ENCODE results near the gene SNTB2.
"Not testable (repeated sequence)": the region's sequence is repeated elsewhere in the genome, so short reads cannot be mapped to it uniquely, and the experiment has no call there.

The SNTB2 gene

DNA sequence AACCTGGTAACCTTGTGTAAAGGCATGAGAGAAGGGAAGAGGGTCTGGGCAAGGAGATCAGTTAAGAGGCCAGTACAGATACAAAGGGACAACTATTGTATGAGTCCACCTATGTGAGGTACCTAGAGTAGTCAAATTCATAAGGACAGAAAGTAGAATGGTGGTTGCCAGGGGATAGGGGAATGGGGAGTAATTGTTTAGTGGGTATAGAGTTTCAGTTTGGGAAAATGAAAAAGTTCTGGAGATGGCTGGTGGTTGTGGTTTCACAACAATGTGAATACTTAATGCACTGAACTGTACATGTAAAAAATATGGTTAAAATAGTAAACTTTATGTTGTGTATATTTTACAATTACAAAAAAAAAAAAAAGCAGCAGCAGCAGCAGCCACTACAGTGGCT lies 49.4 kb downstream of the SNTB2 start:
- no peak for DNase-seq (ENCODE audit: low spot score)

DNA sequence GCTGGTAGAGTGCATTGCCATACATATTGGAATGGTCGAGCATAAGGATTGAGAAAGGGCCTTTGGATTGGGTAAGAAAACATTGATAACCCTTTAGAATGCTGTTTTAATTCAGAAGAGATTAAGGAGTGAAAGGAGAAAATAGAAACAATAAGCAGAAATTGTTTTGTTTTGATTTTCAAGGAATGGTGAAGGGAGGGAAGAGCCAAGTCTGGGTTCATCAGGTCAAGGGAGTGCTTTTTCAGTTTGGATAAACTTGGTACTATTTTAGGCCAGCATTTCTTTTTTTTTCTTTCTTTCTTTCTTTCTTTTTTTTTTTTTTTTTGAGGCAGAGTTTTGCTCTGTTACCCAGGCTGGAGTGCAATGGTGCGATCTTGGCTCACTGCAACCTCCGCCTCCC lies 50.3 kb downstream of the SNTB2 start:
- DNase-seq (ENCODE audit: low spot score), result no peak

DNA sequence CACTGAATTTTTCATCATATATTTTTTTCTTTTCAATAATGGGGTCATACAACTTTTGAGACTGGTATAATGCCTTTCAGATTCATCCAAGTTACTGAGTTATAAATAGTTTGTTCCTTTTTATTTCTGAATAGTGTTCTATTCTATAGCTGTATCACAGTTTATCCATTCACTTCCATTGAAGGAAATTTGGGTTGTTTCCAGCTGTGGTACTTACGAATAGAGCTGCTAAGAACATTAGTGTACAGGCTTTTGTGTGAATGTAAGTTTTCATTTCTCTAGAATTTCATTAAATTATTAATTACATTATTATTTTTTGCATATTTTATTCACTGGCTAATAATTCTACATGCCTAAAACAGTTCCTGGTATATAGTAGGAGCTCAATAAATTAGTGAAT lies 52.9 kb downstream of the SNTB2 start:
- no peak for DNase-seq (ENCODE audit: low spot score)

DNA sequence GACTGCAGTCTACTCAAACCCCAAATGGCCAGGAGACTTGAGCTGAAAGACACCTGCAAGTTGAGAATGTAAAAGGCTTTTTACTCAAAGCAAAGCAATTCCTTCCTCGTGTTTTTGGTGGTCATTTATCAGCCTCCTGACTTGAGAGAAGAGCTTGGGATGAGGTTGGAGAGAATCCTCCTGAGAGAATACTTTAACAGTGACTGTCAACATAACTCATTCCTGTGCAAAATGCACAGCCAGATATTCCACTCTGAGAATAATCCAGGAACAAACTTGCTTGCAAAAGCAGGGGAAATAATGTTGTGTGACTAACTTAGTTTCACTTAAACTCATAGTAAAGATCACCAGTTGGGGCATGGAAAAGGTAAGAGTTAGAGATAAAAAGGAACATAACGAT lies 53.4 kb downstream of the SNTB2 start:
- DNase-seq (ENCODE audit: low spot score), result no peak

DNA sequence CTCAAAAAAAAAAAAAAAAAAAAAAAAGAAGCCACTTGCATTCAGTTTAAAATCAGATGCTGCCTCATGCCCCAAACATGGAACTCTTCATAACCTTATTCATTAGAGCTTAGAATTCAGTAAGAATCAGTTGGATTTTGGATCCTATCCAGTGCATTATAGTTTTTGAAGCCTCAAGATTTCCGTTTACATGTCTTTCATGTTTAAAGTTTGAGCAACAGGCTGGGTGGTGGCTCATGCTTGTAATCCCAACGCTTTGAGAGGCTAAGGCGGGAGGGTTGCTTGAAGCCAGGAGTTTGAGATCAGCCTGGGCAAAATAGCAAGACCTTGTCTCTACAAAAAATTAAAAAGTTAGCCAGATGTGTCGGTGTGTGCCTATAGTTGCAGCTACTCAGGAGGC lies 55.0 kb downstream of the SNTB2 start:
- DNase-seq (ENCODE audit: low spot score), result no peak

DNA sequence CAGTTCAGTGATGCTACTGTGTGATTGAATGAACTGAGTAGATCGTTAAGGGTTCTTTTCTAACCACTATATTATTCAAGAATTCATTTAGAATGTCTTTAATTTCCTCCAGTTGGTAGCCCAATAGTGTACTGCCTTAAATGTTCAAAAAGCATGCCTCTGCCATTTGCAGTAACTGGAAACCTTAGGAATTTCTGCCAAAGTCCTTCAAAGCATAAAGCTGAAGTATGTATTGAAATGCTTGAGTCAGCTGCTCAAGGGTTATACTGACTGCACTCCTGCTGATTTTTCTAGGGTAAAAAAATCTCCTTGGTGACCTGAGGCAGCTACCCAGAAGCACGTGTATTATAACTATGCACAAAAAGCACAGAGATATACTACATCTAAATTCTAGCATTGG lies 56.5 kb downstream of the SNTB2 start:
- DNase-seq (ENCODE audit: low spot score), result no peak

DNA sequence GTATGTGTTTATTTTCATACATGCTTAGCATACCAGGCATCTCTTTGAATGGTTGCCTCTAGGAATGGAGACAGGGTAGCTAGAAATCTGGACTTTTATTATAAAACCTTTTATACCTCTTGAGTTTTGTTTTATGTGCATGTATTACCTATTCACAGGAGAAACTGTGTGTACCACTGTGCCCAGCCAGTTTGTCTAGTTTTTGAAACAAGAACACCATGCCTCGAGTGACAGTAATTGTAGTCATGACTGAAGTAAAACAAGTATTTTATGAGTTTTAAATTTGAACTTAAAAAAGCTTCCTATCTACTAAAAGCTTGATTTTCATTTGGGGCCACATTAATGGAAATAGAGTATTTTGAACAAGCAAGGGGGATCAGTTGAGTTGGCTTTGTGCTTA lies 57.4 kb downstream of the SNTB2 start:
- no peak for DNase-seq (ENCODE audit: low spot score)

DNA sequence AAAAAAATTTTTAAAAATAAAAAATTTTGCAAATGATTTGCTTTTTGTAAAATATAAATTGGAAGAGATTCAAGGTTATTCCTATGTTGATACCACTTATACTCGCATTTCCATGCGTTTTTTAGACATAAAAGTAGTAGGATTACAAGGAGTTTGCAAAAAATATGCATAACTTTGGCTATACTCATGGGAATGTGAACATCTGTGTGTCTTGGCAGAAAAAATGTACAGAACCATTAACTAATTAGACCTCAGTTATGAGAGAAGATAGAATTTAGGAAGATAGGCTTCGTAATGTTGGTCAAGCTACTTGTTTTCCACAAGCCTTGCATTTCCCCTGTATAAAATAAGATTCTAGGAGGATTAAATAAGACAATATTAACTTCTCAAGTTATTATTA lies 63.1 kb downstream of the SNTB2 start:
- no peak for DNase-seq (ENCODE audit: low spot score)

DNA sequence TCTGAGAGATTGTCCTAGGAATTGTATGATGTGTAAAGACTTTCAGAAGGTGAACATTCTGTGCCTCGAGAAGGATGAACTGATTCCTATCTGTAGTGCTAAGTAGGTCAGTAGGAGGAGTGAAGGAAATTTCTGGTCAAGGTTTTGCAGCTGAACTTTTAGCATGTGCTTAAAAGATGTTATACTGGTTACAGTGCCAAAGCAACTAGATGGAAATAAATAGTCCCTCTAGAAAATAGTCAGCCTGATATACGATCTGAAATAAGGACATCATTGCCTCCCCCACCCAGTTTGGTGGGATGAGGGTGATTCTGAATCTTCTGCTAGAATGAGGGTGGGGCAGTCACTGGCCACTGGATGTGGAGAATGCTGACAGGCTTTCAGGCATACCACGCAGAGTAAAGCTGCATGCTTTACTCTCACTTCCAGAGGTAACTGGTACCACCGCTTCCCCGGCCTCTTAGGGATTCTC lies 66.9 kb downstream of the SNTB2 start:
- DNase-seq (ENCODE audit: low spot score), result peak; percentile 2

DNA sequence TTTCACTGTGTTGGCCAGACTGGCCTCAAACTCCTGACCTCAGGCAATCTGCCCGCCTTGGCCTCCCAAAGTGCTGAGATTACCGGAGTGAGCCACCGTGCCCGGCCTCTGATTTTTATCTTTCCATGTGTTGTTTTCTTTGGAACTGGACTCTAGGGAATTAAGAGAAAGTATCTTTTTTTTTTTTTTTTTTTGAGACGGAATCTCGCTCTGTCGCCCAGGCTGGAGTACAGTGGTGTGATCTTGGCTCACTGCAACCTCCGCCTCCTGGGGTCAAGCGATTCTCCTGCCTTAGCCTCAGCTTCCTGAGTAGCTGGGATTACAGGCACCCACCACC lies 72.4 kb downstream of the SNTB2 start:
- not testable (repeated sequence) for DNase-seq (ENCODE audit: low spot score)

DNA sequence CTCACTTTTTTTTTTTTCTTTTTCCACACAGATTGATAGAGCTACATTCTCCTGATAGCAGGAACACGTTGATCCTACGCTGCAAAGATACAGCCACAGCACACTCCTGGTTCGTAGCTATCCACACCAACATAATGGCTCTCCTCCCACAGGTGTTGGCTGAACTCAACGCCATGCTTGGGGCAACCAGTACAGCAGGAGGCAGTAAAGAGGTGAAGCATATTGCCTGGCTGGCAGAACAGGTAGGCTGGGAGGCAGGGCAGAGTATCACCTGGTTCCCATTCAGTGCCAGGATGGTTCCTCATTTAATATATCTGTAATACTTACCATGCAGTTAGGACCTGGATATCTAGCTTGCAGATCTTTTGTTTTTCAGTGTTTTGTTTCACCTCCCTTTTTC lies 73.1 kb downstream of the SNTB2 start:
- DNase-seq (ENCODE audit: low spot score), result no peak

DNA sequence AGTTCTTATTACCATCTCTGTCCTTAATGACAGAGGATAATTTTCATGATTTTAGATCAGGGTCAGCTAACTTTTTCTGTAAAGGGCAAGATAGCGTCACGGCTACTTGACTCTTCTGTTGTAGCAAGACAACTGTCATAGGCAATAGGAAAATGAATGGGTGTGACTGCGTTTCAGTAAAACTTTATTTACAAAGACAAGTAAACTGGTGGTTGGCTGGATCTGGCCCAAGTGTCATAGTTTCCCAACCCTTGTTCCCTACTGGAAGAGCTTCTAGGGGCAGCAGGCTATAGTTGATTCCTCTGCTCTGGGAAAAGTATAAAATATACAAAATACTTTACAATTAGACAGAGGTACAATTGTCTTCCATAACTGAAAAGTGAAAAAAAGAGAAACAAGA lies 73.5 kb downstream of the SNTB2 start:
- no peak for DNase-seq (ENCODE audit: low spot score)

DNA sequence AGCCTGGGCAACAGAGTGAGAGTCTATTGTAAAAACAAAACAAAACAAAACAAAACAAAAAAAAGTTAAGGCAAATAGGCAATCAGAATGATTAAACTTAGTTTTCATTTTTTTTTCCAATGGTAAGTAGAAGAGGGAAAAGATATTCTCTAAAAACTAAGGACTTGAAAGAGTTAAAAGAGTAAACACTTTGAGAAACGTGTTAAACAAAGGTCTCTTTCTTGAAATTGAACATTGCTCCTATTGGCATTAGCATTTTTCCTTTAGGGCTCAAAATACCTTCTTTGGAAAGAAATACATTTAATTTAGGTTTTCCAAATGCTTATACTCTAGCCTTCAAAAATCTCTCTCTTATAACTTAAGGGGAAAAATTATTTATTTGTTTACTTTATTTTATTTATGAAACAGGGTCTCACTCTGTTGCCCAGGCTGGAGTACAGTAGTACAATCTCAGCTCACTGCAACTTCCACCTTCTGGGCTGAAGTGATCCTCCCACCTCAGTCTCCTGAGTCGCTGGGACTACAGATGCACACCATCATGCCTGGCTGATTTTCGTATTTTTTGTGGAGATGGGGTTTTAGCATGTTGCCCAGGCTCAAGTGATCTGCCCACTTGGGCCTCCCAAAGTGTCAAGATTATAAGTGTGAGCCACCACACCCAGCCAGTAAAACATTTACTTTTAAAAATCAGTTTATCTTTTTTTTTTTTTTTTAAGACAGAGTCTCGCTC lies 79.5 kb downstream of the SNTB2 start:
- DNase-seq (ENCODE audit: low spot score), result no peak

DNA sequence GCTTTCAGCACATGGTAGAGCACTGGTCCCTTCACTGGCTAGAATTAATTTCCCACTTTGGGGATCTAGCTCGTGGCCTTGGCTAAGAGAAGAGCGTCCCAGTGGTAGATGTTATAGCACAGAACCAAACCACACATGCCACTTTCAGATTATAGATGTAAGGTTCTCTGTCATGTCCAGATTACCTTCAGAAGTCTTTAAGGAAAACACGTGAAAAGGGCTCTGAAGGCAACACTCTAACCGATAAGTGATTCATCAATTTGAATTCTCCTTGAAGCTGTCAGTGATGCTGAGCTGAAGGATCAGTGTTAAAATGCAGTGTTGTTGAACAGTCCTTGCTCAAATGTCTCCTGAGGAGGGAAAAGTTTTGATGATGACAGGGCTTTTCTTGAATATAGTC lies 80.7 kb downstream of the SNTB2 start:
- DNase-seq (ENCODE audit: low spot score), result no peak

DNA sequence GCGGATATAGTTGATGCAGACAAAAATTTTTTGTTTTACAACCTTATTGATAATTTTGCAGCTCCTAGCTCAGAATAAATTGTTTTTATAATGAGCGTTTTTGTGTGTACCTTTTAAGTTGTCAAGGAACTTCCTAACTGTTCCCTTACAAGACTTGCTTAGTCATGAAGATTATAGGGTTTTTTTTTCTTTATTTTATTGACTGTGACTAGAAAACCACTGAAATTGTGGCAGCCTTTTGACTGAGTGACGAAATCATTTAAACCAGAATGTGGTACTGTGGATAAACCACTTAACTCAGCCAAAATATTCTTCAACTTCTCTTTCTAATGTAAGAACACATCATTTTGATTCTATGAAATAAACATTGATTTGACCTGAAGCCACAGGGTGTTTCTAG lies 83.4 kb downstream of the SNTB2 start:
- DNase-seq (ENCODE audit: low spot score), result no peak

DNA sequence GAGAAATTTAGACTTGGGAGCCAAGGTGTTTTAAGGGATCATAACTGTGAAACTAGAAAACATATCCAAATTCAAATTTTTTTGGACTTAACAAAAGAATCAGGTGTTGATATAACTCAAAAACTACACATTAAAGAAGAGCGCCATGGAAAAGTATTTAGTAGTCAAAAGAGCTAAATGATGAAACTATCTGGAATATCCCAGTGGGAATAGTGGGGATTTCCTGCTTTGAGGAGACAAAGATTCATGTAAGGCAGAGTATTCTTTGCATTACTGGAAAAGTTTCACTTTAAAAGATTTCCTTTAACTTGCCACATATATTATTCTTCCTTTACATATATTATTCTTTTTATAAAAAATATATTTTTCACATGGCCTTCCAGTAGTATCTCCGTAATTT lies 83.9 kb downstream of the SNTB2 start:
- DNase-seq (ENCODE audit: low spot score), result no peak

DNA sequence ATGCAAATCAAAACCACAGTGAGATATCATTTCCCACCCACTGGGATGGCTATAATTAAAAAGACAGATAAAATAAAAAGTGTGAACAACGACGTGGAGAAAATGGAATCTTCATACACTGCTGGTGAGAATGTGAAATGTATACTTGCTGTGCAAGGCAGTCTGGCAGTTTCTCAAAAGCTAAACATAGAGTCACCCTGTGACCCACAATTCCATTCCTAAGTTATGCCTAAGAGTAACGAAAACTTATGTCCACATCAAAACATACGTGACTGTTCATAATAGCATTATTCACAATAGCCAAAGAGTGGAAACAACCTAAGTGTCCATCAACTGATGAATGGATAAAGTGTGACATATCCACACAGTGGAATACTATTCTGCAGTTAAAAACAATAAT lies 86.0 kb downstream of the SNTB2 start:
- no peak for DNase-seq (ENCODE audit: low spot score)

DNA sequence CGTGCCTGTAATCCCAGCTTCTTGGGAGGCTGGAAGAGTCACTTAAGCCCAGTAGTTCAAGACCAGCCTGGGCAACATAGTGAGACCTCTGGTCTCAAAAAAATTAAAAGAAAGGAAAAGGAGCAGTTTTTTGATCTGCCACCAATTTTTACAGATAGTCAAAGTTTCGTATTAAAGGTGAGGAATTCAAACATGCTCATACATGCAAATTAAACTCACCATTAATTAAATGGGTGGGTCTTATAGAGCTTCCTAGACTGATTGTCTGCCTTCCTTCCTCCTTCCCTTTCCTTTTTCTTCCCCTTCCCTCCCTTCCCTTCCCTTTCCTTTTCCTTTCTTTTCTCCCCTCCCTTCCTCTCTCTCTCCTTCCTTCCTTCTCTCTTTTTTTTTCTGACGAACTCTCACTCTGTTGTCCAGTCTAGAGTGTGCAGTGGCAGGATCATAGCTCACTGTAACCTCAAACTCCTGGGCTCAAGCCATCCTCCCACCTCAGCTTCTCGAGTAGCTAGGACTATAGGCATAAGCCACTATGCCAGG lies 87.8 kb downstream of the SNTB2 start:
- DNase-seq (ENCODE audit: low spot score), result no peak

DNA sequence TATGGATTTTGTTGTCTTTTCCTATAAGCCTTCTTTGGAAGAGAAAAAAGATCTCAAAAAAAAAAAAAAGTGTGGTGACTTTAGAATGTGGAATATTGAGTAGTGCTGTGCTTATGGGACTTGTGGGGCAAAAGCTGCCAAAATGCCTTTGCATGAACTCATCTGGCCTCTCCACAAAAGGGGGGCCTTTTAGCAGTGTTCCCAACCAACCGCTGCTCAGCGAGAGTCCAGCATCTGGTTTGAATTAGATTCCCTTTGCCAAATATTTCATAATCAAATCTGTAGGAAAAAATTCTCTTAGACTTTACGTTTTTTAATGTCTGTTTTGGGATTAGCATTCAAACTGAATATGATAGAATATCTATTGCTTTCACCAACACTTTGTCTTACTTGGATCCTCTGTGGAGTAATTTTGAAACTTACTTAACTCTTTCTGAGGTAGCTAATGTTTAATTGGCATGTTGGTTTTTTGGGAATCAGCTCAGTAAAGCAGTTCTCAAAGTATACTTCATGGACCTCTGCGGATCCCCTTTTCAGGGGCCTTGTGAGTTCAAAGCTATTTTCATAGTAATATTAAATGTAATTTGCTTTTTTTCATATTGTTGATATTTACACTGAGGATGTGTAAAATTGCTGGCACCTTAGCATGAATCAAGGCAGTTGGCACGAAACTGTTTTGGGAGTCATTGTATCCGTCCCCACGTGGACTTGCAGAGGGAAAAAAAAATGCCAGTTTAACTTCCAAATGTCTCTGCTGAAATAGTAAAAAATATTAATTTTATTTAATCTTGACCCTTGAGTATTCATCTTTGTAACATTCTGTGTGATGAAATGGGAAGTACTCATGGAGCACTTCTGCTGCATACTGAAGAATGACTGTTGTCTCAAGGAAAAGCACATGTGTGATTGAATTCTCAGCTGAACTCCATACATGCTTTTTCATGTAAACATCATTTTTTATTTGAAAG lies 89.5 kb downstream of the SNTB2 start:
- no peak for DNase-seq (ENCODE audit: low spot score)

DNA sequence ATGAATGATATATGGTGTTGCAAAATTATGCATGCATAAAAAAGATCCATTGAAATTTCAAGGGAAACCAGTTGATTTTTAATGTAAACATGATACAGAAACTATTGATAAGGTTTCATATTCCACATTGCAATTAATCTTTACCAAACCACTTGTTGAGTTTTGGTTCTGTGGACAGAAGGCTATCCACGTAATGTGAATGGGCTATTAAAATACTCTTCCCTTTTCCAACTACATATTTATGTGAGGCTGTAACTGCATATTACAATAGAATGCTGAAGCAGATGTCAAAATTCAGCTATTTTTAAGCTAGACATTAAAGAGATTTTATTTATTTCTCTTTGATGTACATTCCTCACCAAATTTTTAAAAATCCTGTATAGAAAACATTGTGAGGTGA lies 90.4 kb downstream of the SNTB2 start:
- no peak for DNase-seq (ENCODE audit: low spot score)

DNA sequence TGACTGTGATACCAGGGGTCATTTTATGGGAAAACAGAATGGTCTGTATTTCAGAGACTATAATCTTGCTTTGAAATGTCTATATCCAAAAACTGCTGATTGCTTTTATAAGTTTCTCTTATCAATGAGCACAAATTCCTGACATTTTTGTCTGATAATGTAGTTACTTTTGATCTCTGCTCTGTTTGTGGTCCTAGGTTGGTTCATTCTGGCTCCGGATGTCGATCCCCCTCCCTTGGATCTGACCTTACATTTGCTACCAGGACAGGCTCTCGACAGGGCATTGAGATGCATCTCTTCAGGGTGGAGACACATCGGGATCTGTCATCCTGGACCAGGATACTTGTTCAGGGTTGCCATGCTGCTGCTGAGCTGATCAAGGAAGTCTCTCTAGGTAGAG lies 96.9 kb downstream of the SNTB2 start:
- DNase-seq (ENCODE audit: low spot score), result no peak

DNA sequence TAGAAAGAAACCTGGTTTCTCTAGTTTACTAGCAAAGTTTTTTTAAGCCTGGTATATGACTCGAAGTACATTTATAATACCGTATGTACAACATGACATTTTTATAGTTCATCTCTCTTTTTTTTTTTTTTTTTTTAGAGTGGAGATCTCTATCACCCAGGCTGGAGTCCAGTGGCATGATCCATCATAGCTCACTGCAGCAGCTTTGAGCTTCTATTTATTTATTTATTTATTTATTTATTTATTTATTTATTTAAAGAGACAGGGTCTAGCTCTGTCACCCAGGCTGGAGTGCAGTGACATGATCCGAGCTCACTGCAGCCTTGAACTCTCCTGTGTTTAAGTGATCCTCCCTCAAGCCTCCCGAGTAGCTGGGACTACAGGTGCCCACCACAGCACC lies 98.3 kb downstream of the SNTB2 start:
- no peak for DNase-seq (ENCODE audit: low spot score)
